Natural killer cell (primary cell): ENCODE data around the gene BAX. TPM values are rescaled to one million over a fixed set of nuclear protein-coding genes. Genes with fewer than 3 reads are reported as not detected.

Experiments
- ATAC-seq, 3 donors: fragments of 150-1000 bp in 2 of 3; fragments of 200-7000 bp in 1 of 3; cut with Tn5 transposase; 1 replicate in 1 of 3; 2 replicates in 2 of 3; pipeline ENCODE4 v1.10.0; 2021; ENCODE audit warnings: mild to moderate bottlenecking in 2 of 3, moderate library complexity in 2 of 3
- DNase-seq, 2 donors: peaks; one replicate each; pipeline versions ENCODE4 v3.0.0 to v3.0.0-alpha.2; 2013 to 2021; ENCODE audit warnings: mixed read lengths in 1 of 2
- H3K27ac ChIP-seq: one replicate; pipeline ENCODE4 v1.5.1; 2013; ENCODE audit warnings: mild to moderate bottlenecking, low read length
- H3K27me3 ChIP-seq: one replicate; pipeline ENCODE4 v1.6.1; 2013; ENCODE audit warnings: low read length; ENCODE audit not compliant: control insufficient read depth, insufficient read depth
- H3K36me3 ChIP-seq: one replicate; pipeline ENCODE4 v1.6.1; 2013; ENCODE audit warnings: low read length; ENCODE audit not compliant: control insufficient read depth, insufficient read depth
- H3K4me1 ChIP-seq: one replicate; pipeline ENCODE4 v1.6.1; 2013; ENCODE audit warnings: low read length; ENCODE audit not compliant: control insufficient read depth, insufficient read depth
- H3K4me3 ChIP-seq: one replicate; pipeline ENCODE4 v1.5.1; 2013; ENCODE audit warnings: low read length
- H3K9me3 ChIP-seq: one replicate; pipeline ENCODE4 v1.6.1; 2013; ENCODE audit warnings: low read length; ENCODE audit not compliant: control insufficient read depth, insufficient read depth
- H3K27ac Mint-ChIP-seq, 2 donors: one replicate each; pipeline ENCODE4 v1.8.0; 2022; ENCODE audit warnings: mild to moderate bottlenecking in 2 of 2, mixed read lengths in 2 of 2, moderate library complexity in 1 of 2
- H3K27me3 Mint-ChIP-seq, 2 donors: one replicate each; pipeline ENCODE4 v1.8.0; 2022; ENCODE audit warnings: low read depth in 2 of 2, mixed read lengths in 2 of 2
- H3K36me3 Mint-ChIP-seq: one replicate; pipeline ENCODE4 v1.8.0; 2022; ENCODE audit warnings: mixed read lengths
- H3K4me1 Mint-ChIP-seq, 2 donors: one replicate each; pipeline ENCODE4 v1.8.0; 2022; ENCODE audit warnings: mixed read lengths in 2 of 2
- H3K4me3 Mint-ChIP-seq: one replicate; pipeline ENCODE4 v1.8.0; 2022; ENCODE audit warnings: mild to moderate bottlenecking, moderate library complexity, mixed read lengths
- H3K9me3 Mint-ChIP-seq, 2 donors: one replicate each; pipeline ENCODE4 v1.8.0; 2022; ENCODE audit warnings: mixed read lengths in 2 of 2
- WGBS: methylation state at CpG from one replicate; pipeline ENCODE4 v1.1.7; 2013; ENCODE audit warnings: missing lambda C conversion rate; ENCODE audit not compliant: insufficient coverage; 5-methylcytosine and 5-hydroxymethylcytosine counted together
- intact Hi-C: fragments of 100-400 bp; cut with micrococcal nuclease; formaldehyde crosslinking; loops from one replicate; pipeline ENCODE4 v1.14.2; 2022
- total RNA-seq, 4 donors: library from RNA; stranded (reverse); fragments of 120-200 nt in 1 of 4; gene quantifications; one replicate each; pipeline versions ENCODE4 v1.2.3 to v1.2.4, GENCODE V29; 2013 to 2022
- TF ChIP-seq, protein P1 (sequence below): fragments of 200-600 bp; IDR thresholded peaks from one replicate; pipeline ENCODE4 v1.8.0; 2022; ENCODE audit warnings: antibody characterized with exemption

The BAX gene
- total RNA-seq, 3 donors from 2014 or later (not counting 1 experiment from before 2014, with no cell fraction given): 117 to 133 (median 120) TPM

DNA sequence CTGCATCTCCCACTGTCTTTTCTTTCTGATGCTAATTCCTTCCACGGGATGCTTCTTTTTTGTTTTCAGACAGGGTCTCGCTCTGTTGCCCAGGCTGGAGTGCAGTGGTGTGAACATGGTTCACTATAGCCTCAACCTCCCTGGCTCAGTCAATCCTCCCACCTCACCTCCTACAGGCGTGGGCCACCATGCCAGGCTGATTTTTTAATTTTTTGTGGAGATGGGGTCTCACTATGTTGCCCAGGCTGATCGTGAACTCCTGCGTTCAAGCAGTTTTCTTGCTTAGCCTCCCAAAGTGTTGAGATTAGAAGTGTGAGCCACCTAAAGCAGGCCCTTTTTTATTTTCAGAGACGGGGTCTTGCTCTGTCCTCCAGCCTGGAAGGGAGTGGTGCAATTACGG, 33.6 kb downstream of the BAX start:
- ATAC-seq: no peak
- H3K9me3 Mint-ChIP-seq: no peaks in the 10 kb centered on the region
- Histone ChIP-seq H3K27ac (no peak overlapping the region), H3K4me1 (peaks cover 17% of the 10 kb centered on the region), H3K27me3 (no peaks in the 10 kb centered on the region), H3K4me3 (no peak overlapping the region), H3K9me3 (no peaks in the 10 kb centered on the region), H3K36me3 (peaks cover 10% of the 10 kb centered on the region)
- no peak for DNase-seq
- intact Hi-C loops: no loop called here
- H3K27ac Mint-ChIP-seq: peak overlapping the region in 1 of 2 donors; percentile 3
- H3K4me1 Mint-ChIP-seq: peaks cover 18 to 32% of the 10 kb centered on the region in 2 donors
- no peak overlapping the region for H3K4me3 Mint-ChIP-seq
- no peaks in the 10 kb centered on the region for H3K27me3 Mint-ChIP-seq
- TF ChIP-seq, protein P1, sequence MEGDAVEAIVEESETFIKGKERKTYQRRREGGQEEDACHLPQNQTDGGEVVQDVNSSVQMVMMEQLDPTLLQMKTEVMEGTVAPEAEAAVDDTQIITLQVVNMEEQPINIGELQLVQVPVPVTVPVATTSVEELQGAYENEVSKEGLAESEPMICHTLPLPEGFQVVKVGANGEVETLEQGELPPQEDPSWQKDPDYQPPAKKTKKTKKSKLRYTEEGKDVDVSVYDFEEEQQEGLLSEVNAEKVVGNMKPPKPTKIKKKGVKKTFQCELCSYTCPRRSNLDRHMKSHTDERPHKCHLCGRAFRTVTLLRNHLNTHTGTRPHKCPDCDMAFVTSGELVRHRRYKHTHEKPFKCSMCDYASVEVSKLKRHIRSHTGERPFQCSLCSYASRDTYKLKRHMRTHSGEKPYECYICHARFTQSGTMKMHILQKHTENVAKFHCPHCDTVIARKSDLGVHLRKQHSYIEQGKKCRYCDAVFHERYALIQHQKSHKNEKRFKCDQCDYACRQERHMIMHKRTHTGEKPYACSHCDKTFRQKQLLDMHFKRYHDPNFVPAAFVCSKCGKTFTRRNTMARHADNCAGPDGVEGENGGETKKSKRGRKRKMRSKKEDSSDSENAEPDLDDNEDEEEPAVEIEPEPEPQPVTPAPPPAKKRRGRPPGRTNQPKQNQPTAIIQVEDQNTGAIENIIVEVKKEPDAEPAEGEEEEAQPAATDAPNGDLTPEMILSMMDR: no peak
- no peaks in the 10 kb centered on the region for H3K36me3 Mint-ChIP-seq
- over 99% methylated on average over 6 of the region's 7 CpGs for WGBS

DNA sequence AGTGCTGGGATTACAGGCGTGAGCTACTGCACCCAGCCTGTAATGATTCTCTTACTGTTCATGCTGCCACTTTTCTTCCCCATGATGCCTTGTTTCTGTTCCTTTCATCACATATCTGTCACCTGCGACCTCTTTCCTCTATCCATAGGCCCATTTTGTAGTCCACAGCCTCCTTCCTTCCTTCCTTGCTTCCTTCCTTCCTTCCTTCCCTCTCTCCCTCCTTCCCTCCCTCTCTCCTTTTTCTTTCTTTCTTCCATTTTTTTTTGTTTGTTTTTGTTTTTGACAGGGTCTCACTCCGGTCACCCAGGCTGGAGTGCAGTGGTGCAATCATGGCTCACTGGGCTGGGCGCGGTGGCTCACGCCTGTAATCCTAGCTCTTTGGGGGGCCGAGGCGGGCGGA, 34.2 kb downstream of the BAX start:
- intact Hi-C loops: no loop called here

DNA sequence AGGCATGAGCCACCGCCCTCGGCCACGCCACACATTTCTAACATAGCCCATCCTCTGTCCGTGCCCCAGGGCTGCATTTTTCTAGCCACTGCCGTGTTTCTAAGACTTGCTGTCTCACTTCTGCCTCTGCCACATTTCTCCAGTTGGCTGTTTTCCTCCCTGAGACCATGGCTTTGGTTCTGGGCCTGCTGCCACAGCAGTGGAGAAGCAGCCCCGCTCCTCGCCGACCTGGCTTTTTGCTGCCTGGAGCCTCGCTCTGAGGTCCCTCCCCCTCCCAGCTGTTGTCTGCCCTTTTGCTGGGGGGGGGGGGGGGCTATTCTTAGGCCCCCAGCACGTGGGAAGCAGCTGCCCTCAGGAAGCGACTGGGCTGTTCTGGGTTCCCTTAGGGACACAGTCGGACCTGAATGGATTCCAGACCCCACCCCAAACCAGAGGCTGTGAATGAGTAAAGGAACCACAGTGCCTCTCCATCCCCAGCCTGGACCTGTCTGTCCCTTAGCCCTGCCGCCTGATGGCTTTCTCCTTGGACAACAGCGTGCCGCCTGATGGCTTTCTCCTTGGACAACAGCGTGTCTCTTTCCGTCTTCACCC, 35.1 kb downstream of the BAX start:
- Mint-ChIP-seq H3K27me3 (no peaks in the 10 kb centered on the region), H3K4me1 (peaks cover 28 to 44% of the 10 kb centered on the region in 2 donors)

More for the DNA sequence above, 34.2 kb downstream of the BAX start:
- Histone ChIP-seq H3K9me3 (no peaks in the 10 kb centered on the region), H3K27ac (no peak overlapping the region), H3K27me3 (no peaks in the 10 kb centered on the region), H3K4me3 (no peak overlapping the region), H3K36me3 (peaks cover 10% of the 10 kb centered on the region), H3K4me1 (peaks cover 19% of the 10 kb centered on the region)
- whole genome bisulfite sequencing: 96% methylated on average over 9 of the region's 9 CpGs
- ATAC-seq (no peak), DNase-seq (no peak)
- TF ChIP-seq, protein P1: no peak
- H3K27ac Mint-ChIP-seq: peak overlapping the region in 1 of 2 donors; percentile 16
- H3K27me3 Mint-ChIP-seq: no peaks in the 10 kb centered on the region
- peaks cover 22 to 36% of the 10 kb centered on the region in 2 donors for H3K4me1 Mint-ChIP-seq
- H3K9me3 Mint-ChIP-seq: no peaks in the 10 kb centered on the region
- H3K4me3 Mint-ChIP-seq: no peak overlapping the region
- no peaks in the 10 kb centered on the region for H3K36me3 Mint-ChIP-seq

More for the DNA sequence above, 35.1 kb downstream of the BAX start:
- Histone ChIP-seq H3K36me3 (peaks cover 10% of the 10 kb centered on the region), H3K4me3 (no peak overlapping the region), H3K27ac (no peak overlapping the region), H3K4me1 (peaks cover 28% of the 10 kb centered on the region), H3K27me3 (no peaks in the 10 kb centered on the region), H3K9me3 (no peaks in the 10 kb centered on the region)
- Mint-ChIP-seq H3K4me3 (no peak overlapping the region), H3K9me3 (no peaks in the 10 kb centered on the region), H3K36me3 (no peaks in the 10 kb centered on the region), H3K27ac (no peak overlapping the region)
- WGBS: 97% methylated on average over 13 of the region's 17 CpGs
- DNase-seq: no peak
- ATAC-seq: no peak
- TF ChIP-seq, protein P1: no peak
- intact Hi-C loops: loop anchor here (10.0 kb wide), 2 partner anchors 155 to 355 kb away; partner anchors contain the start of gene DBP
